Measurements from ENCODE around the gene MTRR. TPM values are rescaled to one million over a fixed set of nuclear protein-coding genes. Genes with fewer than 3 reads are reported as not detected.

Gene MTRR
- total and polyA plus RNA-seq, 2 of the 4 experiments (the other 2 are of a cell fraction): 33.2 to 33.5 TPM

GRCh38 chr5:7908317-7908716 lies 39.4 kb downstream of the MTRR start:
- Histone ChIP-seq H4K20me1 (ENCODE audit: insufficient read depth, low read length) (no peaks in the 10 kb centered on the region), H3K27me3 (ENCODE audit: control insufficient read depth, insufficient read depth, low read length) (no peaks in the 10 kb centered on the region), H3K4me3 (ENCODE audit: insufficient read depth, low read depth, low read length) (no peak overlapping the region), H2AK5ac (ENCODE audit: low read depth, low read length) (no peak overlapping the region), H3K9ac (ENCODE audit: low read depth, low read length) (no peak overlapping the region), H3K36me3 (ENCODE audit: control insufficient read depth, insufficient read depth, low read length) (peaks cover 1% of the 10 kb centered on the region; the same call in 1 of the 2 replicates), H3K14ac (replicated peaks; ENCODE audit: low read depth, low read length) (no peak overlapping the region), H3K18ac (ENCODE audit: low read depth, low read length) (no peak overlapping the region), H4K8ac (ENCODE audit: low read depth in 2 of 2, low read length in 2 of 2) (no peak overlapping the region), H3K4ac (ENCODE audit: low read depth, low read length) (no peak overlapping the region), H2BK5ac (ENCODE audit: low read depth, low read length, poor library complexity, severe bottlenecking) (no peak overlapping the region), H4K5ac (ENCODE audit: low read depth, low read length) (no peak overlapping the region), H2BK20ac (ENCODE audit: low read depth, low read length) (no peak overlapping the region), H2AFZ (replicated peaks; ENCODE audit: low read length, poor library complexity) (no peak overlapping the region), H3K27ac (ENCODE audit: insufficient read depth, low read length) (no peak overlapping the region), H3K23ac (ENCODE audit: low read depth, low read length) (no peak overlapping the region), H2AK9ac (replicated peaks; ENCODE audit: low read depth, low read length, poor library complexity) (no peak overlapping the region), H3K56ac (ENCODE audit: extremely low read depth, insufficient read depth, low read length) (no peak overlapping the region), H3K9me1 (ENCODE audit: insufficient read depth, low read length) (no peaks in the 10 kb centered on the region), H3K4me2 (ENCODE audit: low read depth, low read length) (no peak overlapping the region), H2BK120ac (ENCODE audit: low read depth, low read length) (no peak overlapping the region), H3K9me3 (ENCODE audit: control insufficient read depth, insufficient read depth, low read length) (peaks cover 6% of the 10 kb centered on the region), H2BK15ac (ENCODE audit: low read depth, low read length) (no peak overlapping the region), H4K91ac (ENCODE audit: insufficient read depth, low read depth, low read length) (no peak overlapping the region), H3K79me1 (ENCODE audit: low read depth in 1 of 2, low read length in 2 of 2) (no peaks in the 10 kb centered on the region), H3K4me1 (ENCODE audit: control insufficient read depth, insufficient read depth, low read length) (peaks cover 6% of the 10 kb centered on the region)
- ChIA-PET POLR2A (ENCODE audit: unreplicated experiment) (interaction anchor here (0.6 kb wide), 1 partner anchor 10 kb away, joined by 4 read pairs; no protein-coding TSS in a partner anchor), CTCF (no interaction called here)
- no peak for DNase-seq
- no CpG with 5 or more reads among the region's 1 CpG for WGBS, 2 experiments (ENCODE audit: extremely low coverage in 2 of 2, insufficient read length in 1 of 2)
- ATAC-seq (ENCODE audit: low read depth): no peak
- intact Hi-C loops (cut with micrococcal nuclease): no loop called here
- in situ Hi-C loops (cut with MboI; ENCODE audit: low sequenced_read_pairs): no loop called here
- BruUV-seq (replicated peaks): no TSS peak
- no peak for TF ChIP-seq RFX5 (IDR thresholded peaks at IDR 0.05; ENCODE audit: low read depth, low read length)
- TF ChIP-seq ELK1 (IDR thresholded peaks at IDR 0.05; ENCODE audit: borderline replicate concordance, low read depth, low read length): no peak
- no peak for TF ChIP-seq FOS (IDR thresholded peaks at IDR 0.05; ENCODE audit: low read depth, low read length)
- no peak for TF ChIP-seq MAFK (IDR thresholded peaks at IDR 0.05; ENCODE audit: low read depth, low read length)
- no peak for TF ChIP-seq RCOR1 (IDR thresholded peaks at IDR 0.05; ENCODE audit: insufficient replicate concordance, low read length)
- TF ChIP-seq NFE2L2 (IDR thresholded peaks at IDR 0.05; ENCODE audit: low read depth, low read length): no peak
- TF ChIP-seq CTCF (conservative IDR thresholded peaks at IDR 0.05; ENCODE audit: low read depth, low read length): no peak
- no peak for TF ChIP-seq USF2 (IDR thresholded peaks at IDR 0.05; ENCODE audit: low read depth, low read length)
- no peak for TF ChIP-seq MAZ (IDR thresholded peaks at IDR 0.05; ENCODE audit: borderline replicate concordance, low read depth, low read length)
- TF ChIP-seq RAD21 (IDR thresholded peaks at IDR 0.05; ENCODE audit: low read length): no peak
- dilution Hi-C loops (cut with HindIII; ENCODE audit: low sequenced_read_pairs, unreplicated experiment): no loop called here
